Measurements from ENCODE around the gene ORC1.

ORC1 gene

DNA sequence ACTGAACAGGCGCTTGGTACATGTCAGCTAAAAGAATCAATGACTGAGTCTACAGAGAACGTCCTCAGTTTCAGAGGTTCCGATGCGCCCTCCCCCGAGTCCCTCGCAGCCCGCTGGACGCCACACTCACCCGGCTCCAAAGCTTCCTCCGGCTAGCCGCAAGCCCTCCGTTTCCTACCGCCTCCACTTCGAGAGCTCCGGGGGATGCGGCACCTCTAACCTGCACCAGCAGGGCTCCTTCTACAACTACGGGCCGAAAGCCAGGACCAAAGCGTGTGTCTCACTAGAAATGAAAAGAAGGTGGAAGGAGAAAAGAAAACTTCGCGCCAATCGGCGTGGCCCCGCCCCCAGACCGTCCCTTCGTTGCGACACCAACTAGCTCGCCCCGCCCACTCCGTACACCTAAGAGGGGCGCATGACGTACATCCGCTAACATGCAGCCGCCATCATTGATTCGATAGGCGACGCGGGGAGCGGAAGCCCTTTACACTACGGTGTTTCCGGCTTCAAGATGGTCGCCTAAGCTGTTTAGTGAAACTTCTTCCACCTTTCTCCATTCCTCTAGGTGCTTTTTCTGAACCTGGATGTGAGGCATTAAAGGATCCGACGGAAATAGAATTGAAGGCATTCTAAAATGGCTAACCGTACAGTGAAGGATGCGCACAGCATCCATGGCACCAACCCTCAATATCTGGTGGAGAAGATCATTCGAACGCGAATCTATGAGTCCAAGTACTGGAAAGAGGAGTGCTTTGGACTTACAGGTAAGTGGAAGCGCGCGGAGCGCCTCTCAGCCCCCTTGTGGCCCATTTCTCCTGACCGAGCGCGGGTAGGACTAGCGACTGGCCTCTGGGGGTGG is at the start of gene ORC1, which contains the start of gene PRPF38A:
Gene ORC1, minus strand, starts transcription at position 308 of the 859 bp plus-strand sequence. CDS start 2,200 bp downstream, outside the sequence.
Gene PRPF38A, plus strand, starts transcription at position 487 of the 859 bp plus-strand sequence. Its CDS starts 148 bp downstream, at position 635.
- peak; percentile 96 for DNase-seq (ENCODE audit: low spot score)

- no peak for DNase-seq (ENCODE audit: low spot score)
Observed at GRCh38 chr1:52444463-52444862, 40.2 kb upstream of the ORC1 start.

DNA sequence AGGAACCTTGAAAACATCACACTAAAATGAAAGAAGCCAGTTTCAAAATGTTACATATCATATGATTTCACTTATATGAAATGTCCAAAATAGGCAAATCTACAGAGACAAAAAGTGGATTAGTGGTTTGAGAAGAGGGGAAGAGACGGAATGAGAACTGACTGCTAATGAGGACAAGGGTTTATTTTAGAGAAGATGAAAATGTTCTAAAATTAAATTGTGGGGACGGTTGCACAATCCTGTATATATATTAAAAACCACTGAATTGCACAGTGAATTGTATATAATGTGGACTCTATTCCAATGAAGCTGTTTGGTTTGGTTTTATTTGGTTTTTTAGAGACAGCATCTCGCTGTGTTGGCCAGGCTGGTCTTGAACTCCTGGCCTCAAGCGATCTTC is 35.8 kb upstream of the ORC1 start:
- DNase-seq (ENCODE audit: low spot score) = no peak

- no peak for DNase-seq (ENCODE audit: low spot score)
Observed at GRCh38 chr1:52436817-52437216, 32.6 kb upstream of the ORC1 start.

- no peak for DNase-seq (ENCODE audit: low spot score)
Observed at GRCh38 chr1:52435650-52436049, 31.4 kb upstream of the ORC1 start.

DNA sequence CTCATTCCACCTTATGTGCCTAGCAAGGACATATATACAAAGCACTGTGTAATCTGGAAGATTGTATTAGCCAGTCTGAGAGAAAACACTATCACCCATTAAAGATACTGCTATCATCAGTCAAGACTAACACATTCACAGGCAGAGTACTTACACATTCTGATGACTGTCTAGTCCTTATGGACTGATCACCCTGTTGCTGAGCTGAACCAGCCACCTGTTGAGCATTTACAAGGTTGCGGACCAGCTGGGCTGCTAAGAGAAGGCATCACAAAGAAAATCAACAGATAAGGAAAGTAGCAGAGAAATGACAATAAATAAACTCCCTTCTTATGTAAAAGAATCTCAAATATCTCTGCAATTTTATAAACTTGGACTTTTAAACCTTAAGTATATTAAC is 31.0 kb upstream of the ORC1 start:
- DNase-seq (ENCODE audit: low spot score) = no peak

DNA sequence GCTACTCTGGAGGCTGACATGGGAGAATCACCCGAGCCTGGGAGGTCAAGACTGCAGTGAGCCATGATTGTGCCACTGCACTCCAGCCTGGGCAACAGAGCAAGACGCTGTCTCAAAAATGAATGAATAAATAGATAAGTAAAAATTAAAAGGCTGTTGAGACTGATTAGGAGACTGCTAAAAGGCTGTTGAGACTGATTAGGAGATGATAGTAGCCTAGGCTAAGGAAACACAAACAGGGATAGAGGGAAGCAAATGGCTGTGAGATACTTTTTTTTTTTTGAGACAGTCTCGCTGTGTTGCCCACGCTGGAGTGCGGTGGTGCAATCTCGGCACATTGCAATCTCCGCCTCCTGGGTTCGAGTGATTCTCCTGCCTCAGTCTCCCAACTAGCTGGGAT is 28.6 kb upstream of the ORC1 start:
- DNase-seq (ENCODE audit: low spot score) = no peak

- no peak for DNase-seq (ENCODE audit: low spot score)
Observed at GRCh38 chr1:52427152-52427551, 22.9 kb upstream of the ORC1 start.

GRCh38 chr1:52426371-52426770 is 22.1 kb upstream of the ORC1 start:
- no peak for DNase-seq (ENCODE audit: low spot score)

DNA sequence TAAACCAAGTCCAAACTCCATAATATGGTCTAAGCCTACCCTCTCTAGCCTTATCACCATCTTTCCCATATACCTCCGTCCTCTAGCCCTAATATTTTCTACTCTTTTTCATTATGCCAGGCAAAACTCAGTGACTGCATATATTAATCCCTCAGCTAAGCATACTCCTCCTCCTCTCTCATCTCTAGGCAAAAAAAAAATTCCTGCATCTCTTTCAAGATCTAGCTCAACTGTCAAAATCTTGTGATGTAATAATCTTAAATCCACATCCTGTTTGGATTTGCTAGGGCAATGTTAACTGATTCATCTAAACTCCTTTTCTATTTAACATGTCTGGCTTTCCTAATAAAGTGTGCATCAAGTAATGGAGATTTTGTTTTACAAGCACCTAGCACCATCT is 20.6 kb upstream of the ORC1 start:
- DNase-seq (ENCODE audit: low spot score) = no peak

- DNase-seq (ENCODE audit: low spot score) = no peak
Observed at GRCh38 chr1:52424231-52424636, 20.0 kb upstream of the ORC1 start.

- DNase-seq (ENCODE audit: low spot score) = no peak
Observed at GRCh38 chr1:52423771-52424170, 19.5 kb upstream of the ORC1 start.

- DNase-seq (ENCODE audit: low spot score) = no peak
Observed at GRCh38 chr1:52423055-52423454, 18.8 kb upstream of the ORC1 start.

DNA sequence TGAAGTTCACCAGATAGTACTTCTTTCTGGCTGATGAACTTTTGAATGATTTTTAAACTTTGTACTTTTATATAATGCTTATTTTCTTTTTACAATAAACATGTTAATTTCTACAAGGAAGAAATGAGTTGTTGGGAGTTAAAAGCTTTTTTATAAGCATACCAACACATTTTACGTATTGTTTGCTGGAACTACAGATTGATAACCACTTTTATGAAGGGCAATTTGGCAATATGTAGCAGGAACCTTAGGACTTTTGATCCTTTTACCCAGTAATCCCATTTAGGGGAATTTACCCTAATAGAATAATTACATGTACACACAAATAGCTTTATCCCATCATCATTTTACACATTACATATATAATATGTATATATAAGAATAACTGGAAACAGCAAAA is 16.5 kb upstream of the ORC1 start:
- no peak for DNase-seq (ENCODE audit: low spot score)

DNA sequence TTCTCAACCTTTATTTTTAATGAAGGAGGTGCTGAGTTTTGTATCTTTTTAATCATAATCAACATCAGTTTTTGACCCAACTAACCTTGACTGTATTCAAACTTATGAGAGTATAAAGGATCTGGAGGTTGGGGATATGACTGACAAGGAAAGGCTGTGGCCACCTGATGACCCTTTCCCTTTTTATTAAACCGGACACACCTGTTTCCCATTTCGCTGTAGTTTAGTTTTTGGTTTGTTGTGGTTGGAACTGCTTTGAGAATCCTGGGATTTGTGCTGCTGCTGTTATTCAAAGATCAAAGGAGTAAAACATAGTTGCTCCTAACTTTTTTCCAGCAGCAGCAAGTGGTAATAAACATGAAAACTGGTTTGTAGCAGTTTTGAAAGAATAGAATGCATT is 12.6 kb upstream of the ORC1 start:
- DNase-seq (ENCODE audit: low spot score) = no peak

DNA sequence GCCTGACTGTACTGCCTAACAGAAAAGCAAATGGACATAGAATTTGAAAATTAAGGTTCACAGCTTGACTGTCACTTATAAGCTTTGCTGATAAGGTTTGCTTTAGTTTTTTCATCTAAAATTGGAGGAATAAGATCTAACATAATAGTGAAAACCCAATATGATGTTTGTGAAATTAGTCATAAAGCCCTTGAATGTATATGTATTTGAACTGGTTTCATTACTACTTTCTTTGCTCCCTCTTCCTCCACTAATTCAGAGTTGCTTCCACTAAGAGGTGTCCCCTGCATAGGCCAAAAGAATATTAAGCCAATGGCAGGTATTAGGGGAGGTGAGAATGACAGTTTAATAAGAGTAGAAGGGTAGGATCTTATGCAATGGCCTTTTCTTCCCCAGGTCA is 10.7 kb upstream of the ORC1 start:
- DNase-seq (ENCODE audit: low spot score) = no peak

GRCh38 chr1:52413410-52413989 is 9.3 kb upstream of the ORC1 start:
- no peak for DNase-seq (ENCODE audit: low spot score)

DNA sequence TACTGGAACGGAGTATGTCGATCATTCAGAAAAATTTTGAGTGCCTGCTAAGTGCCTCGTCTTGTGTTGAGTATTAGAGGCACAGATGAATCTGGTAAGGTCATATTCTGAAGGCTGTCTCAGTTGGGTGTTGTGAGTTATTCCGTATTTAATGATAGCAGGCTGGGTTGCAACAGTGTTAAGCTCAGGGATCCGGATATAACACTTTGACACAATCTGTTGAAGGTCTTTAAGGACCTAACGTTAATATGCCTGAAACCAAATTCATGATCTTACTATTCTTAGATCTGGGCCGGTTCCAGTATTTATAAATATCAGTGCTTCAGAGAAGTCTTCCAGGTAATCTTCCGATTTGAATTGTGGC is 734 bp upstream of the ORC1 start:
- DNase-seq (ENCODE audit: low spot score) = no peak

- DNase-seq (ENCODE audit: low spot score) = peak; percentile 75
Observed at GRCh38 chr1:52403566-52404115, 582 bp downstream of the ORC1 start.

DNA sequence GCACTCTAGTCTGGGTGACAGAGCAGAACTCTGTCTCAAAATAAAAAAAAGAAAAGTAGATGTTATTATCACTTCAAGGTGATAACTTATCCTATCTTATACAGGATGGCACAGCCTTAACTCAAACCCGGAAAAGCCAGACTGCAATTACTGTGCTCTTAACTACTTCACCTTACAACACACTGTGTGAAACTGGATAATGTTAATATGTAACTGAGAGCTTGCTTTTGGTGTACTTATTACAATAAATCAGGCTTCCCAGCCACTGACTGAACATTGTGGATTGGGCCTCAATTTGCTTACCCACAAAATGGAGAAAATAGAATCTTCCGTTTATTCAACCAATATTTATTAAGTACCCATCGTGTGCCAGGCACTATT is 1.4 kb downstream of the ORC1 start:
- DNase-seq (ENCODE audit: low spot score) = peak; percentile 19

DNA sequence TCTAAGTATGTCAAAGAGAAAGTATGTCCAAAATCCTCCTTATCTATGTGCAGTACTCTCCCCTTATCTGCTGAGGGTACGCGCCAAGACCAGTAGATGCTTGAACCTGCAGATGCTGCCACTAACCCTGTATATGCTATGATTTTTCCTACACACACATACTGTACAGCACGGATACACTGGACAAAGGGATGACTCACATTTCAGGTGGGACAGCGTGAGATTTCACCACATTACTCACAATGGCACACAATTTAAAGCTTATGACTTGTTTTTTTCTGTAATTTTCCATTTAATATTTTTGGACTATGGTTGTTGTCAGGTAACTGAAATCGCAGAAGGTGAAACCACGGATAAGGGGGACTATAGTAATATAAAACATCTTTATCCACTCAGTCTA is 4.1 kb downstream of the ORC1 start:
- no peak for DNase-seq (ENCODE audit: low spot score)

GRCh38 chr1:52399629-52400028 is 4.6 kb downstream of the ORC1 start:
- no peak for DNase-seq (ENCODE audit: low spot score)

DNA sequence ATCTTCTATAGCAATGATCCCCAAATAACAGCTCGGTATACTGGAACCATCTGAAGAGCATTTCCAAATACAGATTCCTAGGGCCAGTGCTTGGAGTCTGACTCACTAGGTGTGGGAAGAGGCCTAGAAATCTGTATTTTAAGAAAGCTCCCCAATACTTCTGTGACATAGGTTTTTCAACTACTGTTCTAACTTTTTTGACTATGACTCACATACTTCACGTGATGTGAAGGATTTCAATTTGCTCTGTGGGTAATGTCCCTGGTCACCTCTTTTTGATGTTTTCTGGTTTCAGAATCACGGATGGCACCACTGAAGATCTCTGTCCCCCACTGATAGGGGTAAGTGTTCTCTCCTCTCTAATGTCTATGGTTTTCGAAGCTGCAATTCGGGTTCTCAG is 11.0 kb downstream of the ORC1 start:
- DNase-seq (ENCODE audit: low spot score) = no peak
